HG02610 (cell line): Measurements from ENCODE around the gene BANP.

Experiments
- ATAC-seq: cut with Tn5 transposase; IDR thresholded peaks from one replicate; pipeline ENCODE4 v1.9.1; 2021; ENCODE audit warnings: mild to moderate bottlenecking, moderate library complexity; ENCODE audit not compliant: unreplicated experiment

The BANP gene

DNA sequence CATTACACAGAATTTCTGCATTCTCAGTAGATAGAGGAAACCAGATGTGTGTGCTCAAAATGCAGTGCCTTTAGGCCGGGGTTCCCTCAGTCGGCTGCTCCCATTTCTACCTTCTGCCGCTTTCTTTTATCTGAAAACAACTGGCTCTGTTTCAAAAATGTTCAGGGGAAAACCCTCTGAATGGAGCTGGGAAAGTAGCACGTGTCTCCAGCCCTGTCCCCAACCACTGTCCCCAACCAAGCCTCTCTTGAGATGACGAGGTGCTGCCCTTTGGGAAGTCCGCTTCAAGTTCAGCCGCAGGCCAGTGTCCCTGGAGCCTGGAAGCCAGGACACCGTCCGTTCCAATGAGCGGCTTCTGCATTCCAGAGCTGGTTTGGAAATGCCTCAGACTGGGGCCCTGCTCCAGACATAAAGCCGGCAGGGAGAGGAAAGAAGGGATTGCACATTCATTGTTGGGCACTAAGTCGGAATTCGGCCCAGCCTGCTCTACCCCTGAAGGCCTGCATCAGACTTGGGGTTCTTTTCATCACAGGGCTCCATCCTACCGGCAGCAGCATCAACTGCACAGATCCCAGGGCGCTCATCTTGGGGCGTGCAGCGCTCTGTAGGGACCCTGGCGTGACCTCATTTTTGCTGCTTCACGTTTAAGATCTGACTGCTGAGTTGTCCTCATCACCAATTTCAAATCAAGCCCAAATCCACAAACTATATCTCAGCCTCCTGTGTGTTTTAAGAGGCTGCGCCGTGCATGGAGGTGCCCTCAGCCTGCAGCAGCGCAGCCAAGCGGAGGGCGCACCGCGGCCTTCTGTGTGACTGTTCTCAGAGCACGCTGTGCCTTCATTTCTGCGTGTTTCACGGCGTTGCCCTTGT is 111.3 kb downstream of the BANP start:
- no peak for ATAC-seq

DNA sequence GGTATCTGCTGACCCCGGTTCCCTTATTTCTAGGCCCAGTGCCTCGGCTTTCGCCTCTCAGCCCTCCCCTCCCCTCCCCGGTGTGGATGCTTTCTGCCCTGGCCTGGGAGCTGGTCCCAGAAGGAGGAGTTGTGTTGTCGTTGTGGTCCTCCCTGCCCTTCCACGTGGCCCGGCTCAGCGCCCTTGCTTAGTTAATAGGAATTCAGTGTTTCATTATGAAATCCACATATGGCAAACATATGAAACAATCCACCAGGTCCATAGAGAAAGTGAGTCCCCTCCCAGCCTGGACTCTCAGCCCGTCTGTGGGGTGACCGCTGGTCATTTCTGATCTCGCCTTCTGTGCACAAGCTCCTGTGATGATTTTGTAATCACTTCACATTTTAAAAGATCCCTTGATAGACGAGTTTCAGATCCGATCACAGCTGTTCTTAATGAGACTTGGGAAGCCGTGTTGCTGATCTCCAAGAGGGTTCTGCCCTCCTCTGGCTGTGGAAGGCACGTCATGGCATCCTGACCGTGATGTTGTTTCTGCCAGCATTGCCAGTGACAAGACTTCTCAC is 112.1 kb downstream of the BANP start:
- ATAC-seq: no peak

DNA sequence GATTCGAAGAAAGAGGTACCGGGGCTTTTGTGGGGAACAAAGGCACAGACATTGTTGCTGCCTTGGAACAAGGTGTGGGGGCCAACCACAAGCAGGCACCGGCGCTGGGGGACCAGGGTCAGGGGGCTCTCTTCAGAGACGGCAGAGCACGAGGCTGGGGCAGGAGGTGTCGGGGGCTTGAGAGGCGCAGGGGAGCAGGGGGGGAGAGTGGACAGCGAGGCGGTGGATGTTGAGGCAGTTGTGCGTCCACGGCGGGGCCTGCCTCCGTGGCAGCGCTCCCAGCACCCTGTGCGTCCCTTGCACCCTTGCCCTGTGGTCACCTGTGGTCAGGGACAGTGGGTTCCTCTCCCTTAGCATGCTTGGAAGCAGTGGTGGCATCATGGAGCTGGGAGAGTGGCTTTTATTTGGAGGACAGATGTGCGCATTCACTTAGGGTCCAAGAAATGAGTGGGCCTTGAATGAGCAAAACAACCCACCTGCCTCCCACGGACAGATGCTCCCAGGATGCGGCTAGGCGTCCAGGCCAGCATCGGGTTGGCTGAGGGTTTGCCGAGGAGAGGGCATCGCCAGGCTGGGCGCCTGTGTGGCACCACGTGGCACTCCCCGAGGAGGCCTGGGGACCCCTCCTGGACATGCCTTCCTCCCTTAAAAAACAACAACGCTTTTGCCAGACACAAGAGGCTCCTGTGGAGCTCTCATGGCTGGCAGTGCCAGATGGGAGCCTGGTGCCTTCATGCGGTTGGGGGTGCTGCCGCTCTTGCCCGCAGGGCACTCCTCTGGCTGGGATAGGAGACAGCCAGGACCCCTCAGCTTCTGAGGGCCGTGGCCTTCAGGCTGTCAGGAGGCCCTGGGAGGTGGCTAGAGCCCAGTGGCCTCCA is 113.0 kb downstream of the BANP start:
- no peak for ATAC-seq

DNA sequence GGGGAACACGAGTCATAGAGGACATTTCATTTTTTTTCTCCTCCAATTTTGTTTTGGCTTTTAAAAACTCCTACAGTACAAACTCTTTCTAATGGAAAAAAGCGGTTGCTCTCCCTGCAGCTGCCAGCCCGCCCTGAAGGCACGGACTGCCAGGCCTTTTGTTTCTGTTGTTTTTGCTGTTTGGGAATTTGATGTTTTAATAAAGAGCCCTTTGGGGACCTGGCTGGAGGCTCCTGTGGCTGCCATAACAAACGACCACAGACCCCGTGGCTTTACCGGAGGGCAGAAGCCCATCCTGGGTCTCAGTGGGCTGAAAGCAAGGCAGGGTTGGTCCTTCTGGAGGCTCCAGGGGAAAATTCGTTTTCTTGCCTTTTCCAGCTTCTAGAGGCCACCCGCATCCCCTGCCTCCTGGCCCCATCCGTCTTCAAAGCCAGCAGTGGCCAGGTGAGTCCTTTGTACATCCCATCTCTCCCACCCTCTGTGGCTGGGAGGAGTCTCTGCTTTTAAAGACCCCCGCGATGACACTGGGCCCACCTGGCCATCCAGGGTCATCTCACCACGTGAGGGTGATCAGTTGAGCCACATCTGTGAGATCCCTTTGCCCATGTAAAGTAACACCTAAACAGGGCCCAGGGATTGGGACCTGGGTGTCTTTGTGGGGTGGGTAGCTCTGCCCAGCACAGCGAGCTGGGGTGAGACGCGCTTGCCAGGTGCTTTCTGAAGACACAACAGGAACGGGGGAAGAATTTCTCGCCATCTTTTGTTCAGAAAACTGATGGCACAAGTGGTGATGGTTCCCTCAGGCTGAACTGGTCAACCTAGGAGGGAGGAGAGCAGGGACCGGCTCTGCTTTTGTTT is 113.9 kb downstream of the BANP start:
- ATAC-seq: no peak

DNA sequence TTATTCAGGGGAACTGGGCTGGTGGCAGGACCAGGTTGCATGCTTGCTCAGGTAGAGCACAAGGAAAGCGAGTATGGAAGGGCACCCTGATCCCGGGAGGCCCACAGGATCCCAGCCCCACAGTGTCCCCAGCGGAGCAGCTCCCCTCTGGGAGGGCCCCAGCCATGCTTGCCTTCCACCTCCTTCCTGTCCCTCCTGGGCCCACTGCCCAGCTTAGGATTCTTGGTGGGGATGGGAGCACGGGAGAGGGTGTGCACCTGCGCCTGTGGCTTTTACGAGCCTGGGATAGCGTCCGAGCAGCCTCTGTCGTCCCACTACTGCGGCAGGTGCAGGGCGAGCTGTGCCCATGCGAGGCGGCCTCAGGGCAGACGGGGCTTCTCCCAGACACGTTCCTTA is 114.5 kb downstream of the BANP start:
- ATAC-seq: no peak

DNA sequence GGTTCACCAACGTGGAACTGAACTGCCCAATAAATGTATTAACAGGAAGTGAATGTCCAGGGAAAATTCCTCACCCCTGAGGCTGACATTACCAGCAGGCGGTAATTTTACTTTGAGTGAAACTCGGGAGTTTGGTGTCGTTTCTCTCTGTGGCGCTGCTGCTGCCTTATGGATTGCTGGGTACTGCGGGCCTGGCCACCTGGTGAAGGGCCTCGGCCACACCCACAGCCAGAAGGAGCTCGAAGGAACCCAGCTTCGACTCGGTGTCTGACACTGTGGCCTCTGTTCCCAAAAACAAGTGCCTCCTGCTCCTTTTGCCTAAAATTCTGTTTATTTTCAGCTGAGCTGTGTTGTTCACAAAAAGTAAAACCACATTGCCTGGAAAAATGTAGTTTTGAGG is 115.0 kb downstream of the BANP start:
- ATAC-seq: no peak

DNA sequence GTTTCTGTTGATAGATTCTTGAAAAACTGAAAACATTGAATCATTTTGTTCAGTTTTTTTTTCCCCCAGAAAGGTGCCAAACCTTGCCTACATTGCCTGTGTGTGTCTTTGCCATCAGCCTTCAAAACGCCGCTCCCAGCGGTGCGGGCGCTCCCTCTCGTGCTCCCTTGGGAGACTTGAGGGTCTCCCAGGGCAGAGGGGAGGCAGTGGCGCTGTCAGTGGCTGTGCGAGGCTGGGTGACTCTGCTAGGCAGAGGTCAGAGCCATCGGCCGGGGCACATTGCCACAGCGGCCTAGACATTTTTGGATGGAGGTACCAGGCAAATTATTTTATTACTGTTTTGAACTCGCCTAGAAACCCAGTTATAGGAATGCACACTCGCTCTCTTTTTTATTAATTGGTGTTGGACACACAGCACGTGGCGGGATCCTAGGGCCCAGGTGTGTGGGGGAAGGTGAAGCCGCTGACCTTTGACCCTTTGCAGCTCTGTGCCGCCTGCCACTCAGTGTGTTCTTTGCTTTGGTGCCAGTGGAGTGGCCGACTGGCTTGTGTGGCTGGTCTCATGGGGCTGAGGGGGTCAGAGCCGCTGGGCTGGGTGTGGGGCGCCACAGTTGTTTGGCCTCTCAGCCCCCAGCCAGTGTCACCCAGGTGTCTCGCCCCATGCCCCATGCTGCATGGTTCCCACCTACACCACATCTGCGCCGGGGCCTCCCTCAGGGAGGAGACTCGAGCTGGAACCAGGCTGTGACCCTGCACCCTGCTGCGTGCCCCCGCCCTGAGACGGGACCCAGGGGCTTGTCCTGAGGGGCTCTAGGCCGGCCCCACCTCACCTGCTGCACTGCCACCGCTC is 115.7 kb downstream of the BANP start:
- no peak for ATAC-seq

DNA sequence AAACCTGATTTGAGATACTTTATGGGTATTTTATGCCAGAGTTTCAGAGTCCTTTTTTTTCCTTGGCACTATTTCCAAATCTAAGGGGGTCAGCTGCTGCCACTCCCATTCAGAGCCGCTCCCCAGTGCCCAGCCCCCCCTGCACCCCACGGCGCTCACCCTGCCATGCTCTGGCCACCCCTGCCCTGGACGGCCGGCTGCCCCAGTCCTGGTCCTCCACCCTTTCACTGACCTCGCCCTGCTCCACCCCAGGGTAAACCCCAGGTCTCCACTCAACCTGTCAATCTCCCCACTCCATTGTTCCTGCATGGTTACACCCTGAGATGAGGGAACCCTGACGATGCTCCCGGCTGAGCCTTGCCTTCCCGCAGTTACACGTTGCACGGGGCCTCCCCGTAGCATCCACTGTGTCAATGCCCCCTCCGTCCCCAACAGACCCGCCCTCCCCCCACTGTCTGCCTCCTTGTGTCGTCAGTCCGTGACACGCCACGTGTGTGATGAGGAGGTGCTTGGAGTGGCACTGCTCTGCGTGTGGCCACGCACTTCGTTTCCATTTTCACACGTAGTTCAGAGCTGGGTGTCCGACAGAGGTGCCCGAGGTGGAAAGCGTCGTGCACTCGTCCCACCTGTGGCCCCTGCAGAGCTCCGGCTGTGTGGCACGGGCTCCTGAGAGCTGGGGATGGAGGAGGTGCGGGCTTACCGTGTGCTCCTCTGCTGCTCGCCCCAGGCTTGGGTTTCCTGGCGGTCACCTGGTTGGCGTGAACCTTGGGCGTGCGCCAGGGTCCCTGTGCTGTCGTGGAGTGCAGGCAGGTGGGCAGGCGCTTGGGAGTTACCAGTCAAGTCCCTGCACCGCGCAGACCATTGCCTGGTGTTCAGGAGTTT is 116.5 kb downstream of the BANP start:
- ATAC-seq: no peak

DNA sequence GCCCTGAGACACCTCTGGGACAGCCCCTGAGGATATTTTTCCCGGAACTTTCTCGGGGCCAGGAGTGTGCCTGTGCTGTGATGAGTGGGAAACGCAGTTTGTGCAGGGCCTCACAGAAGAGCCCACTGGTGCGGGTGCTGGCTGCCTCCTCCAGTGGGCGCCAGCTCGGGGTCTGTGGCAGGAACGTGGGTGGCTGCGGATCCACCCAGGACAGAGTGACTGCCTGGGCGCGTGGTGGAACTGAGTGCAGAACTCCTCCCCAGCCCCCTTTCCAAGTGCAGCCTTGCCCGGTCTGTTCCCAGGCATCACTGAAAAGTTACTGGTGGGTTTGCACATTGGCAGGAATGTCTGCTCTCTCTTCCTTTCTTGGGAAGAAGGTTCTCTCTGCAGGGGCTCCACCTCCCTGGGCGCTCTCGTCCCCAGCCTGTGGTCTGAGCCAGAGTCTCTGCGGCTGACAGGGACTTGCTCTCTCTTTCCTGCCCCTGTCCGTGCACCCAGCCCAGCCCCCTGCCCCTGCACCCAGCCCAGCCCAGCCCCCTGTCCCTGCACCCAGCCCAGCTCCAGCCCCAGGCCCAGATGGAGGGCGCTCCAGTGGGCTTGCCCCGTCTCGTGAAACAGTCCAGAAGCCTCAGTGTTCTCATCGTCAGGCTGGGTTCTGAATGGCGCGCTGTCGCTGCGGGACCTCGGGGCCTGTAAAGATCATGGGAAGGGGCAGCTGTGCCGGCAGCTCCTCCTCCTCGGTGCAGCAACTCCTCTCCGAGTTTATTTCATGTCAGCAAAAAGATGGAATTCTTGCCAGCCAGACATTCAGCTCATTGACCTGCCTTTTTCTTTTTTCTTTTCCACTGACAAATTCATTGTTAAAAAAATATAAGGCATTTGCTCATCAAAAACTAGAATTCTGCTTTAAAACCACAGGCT is 117.5 kb downstream of the BANP start:
- no peak for ATAC-seq

DNA sequence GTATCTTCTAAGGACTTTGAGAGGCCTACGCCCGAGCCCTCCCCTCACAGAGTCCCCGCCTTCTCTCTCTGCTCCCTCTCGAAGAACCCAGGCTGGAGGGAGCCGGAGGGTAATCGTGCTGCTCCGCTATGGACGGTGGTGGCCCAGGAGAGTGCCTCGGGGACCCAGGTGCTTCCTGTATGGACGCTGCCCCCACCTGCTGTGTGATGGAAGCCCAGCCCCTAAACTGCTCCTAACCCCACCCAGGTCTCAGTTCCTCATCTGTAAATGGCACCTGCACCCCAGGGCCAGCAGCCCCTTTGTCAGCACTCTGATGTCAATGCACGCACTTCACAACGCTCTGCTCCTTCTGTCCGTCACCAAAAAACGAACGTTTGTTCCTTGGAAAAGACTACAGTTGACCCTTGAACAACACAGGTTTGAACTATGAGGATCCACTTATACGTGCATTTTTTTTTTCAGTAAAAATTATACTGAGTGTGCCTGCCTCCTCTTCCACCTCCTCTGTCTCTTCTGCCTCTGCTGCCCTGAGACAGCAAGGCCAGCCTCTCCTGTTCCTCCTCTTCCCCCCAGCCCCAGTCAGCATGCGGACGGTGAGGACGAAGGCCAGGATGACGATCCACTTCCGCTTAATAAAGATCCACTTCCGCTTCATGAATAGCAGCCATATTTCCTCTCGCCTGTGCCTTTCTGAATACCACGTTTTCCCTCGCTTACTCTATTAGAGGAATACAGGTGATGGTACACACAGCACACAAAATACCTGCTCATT is 118.3 kb downstream of the BANP start:
- no peak for ATAC-seq

DNA sequence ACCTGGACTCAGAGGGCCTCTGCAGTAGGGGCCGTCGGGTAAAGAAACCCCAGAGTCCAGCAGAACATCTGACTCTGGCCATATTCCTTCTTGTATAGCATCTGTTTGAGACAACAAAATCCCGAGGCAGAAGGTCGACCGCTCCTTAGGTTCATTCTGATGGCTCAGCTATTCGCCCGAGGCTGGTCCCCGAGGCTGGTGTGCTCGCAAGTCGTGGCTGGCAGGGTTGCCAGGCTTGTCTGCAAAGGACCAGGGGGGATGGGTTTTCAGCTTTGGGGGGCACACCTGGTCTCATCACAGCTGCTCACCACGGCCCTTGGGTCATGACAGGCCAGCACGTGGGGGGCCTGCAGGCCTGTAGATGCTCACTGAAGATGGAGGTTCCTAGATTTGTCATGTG is 119.1 kb downstream of the BANP start:
- no peak for ATAC-seq

DNA sequence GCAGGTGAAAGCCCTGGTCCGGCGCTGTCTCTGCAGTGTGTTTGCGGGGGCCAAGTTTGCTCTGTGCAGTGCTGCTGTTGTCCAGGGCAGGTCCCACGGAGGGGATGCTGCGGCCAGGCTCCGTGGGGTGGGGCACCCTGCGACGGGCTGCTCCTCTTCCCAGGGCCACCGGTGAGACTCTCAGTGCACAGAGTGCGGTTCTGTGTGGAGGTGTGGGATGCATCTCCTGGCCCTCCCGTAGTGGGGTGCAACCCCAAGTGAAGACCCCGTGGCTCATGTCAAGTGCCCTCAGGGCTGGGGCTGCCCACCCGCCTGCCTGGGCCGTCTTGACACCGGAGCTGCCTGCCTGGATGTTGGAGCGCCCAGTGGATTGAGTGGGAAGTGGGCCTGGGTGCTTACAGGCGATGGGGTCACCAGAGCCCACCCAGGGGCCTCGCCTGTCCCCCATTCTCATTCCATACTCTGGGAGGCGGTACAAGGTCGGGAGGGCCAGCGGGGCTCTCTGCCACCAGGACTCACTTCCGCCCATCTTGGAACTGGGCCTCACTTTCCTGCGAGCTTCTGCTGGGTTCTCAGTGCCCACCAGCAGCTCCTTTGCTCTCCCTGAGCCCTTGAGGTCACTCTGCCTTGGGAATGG is 119.9 kb downstream of the BANP start:
- no peak for ATAC-seq

DNA sequence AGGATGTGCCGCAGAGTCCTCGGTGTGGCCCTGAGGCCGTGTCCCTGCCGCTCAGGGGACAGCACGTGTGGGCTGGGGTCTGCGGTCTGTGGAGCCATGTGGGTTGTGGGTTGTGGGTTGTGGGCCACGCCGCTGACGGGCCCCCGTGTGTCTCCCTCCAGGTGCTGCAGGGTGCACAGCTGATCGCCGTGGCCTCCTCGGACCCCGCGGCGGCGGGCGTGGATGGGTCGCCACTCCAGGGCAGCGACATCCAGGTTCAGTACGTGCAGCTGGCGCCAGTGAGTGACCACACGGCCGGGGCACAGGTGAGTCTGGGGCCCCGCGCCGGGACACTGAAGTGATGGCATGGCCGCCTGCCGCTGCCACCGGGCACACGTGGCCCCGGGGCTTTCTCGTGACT is 120.7 kb downstream of the BANP start:
- ATAC-seq: no peak

DNA sequence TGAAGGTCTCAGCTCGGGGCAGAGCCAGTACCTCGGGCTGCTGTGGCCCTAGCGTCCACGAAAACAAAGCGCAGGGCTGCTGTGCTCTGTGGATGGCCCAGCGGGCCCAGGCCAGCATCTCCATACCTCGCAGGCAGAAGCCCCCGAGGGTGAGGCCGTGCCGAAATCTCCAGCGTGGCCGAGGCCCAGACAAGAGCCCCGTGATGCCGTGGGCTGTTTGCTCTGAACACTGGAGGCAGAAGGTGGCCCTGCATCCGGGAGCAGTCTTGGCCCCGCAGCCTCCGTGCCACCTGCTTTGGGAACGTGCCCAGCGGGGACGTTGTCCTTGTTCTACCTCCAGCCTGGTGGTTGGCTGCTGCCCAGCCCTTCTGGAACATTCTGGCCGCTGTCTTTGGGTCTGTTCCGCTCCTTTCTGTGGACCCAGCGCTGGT is 121.4 kb downstream of the BANP start:
- no peak for ATAC-seq

DNA sequence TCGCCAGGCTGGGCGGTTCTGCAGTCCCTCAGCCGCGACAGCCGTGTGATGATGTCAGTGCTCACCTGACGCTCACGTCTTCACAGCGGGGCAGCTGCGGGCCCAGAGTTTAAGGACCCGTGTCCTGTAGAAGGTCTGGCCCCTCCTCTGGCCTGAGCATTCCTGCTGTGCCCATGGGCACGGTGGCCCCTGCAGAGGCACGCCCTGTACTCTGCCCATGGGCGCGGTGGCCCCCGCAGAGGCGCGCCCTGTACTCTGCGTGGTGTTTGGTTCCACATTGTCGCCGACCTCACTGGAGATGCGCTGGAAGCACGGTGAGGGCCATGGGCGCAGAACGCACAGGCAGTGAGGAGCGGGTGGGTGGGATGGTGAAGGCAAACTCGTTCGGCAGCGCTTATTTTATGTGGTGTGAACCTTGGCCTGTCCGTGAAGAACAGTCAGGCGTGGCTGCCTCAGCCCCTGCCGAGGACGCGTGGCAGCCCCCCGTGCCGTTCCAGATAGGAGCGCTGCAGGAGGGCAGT is 122.0 kb downstream of the BANP start:
- no peak for ATAC-seq

DNA sequence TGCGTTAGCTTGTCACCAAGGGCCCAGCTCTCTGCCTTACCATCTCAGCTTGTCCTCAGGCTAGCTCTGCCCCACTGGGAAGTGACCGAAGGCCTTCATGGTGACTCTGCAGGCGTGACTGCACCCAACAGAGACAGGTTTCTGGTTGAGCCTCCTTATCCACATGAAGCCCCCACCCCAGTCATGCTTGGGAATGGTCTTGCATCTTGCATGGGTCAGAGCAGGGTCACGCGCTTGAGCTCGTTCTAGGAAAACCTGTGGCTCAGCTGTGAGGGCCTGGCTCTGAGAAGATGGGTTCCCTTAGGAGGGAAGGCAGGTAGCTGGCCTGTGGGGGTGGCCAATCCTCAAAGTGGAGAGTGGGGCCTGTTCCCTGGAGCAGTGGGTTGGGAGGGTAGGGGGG is 122.8 kb downstream of the BANP start:
- ATAC-seq: no peak
